Measurements from ENCODE around the gene NRN1.

DNA sequence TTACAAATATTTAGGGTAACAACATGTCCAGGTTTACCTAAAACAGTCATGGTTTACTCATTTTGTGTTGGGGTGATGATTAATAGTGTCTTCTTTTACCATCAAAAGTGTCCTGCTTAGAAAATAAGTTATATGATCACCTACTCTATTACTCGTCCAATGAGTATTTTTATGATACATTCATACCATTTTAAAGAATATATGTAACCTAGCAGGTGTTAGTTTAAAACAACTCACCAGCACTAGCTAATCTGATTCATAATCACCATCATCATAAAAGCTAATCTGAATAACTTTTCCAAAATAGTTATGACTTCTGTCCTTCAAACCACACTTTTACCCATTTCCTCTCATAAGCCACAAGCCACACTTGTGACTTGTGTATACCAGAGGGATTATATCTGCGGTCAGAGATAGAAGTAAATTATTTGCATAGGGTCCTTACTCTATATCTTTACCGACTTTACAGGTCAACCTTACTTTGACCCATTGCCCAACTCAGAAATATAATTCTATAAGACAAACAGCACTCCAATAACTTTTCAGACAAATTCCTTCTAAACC lies 33.3 kb upstream of the NRN1 start:
- TF ChIP-seq CTCF (IDR thresholded peaks at IDR 0.05) (no peak), POLR2A (IDR thresholded peaks at IDR 0.05) (no peak), POLR2AphosphoS5 (IDR thresholded peaks at IDR 0.05; ENCODE audit: insufficient read depth in 1 of 2, low read depth in 1 of 2) (no peak)

Data from vagina (tissue), 2 donors.